ENCODE measurements around the gene UCN3. TPM values are rescaled to one million over a fixed set of nuclear protein-coding genes. Genes with fewer than 3 reads are reported as not detected.

UCN3 gene
- total and polyA plus RNA-seq, 3 donors from 2014 or later = not detected

DNA sequence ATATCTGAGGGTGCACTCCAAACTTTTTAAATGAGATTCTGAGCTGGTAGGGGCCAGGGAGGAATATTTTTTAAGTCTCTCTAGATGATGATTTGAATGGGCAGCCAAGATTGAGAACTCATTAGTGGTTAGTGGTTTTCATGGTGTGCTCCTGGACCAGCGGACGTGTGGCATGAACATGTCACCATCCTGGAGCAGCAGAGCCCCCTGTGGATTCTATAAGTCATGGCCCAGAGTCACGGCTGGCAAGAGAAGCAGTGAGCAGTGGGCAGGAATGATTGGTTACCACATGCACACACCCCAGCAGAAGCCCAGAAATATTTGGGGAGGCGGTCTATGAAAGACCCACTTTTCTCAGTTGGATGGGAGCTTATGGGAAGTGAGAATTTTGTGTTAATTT lies 21.2 kb upstream of the UCN3 start:
- Histone ChIP-seq H3K4me1 (no peaks in the 10 kb centered on the region), H3K36me3 (ENCODE audit: low read depth, missing control alignments) (no peaks in the 10 kb centered on the region), H3K9me3 (no peaks in the 10 kb centered on the region), H3K27ac (no peak overlapping the region), H3K4me3 (no peak overlapping the region), H3K27me3 (no peaks in the 10 kb centered on the region)
- DNase-seq = no peak
- 74 to 77% methylated on average over 4 of the region's 4 CpGs for WGBS, 2 donors
- intact Hi-C loops (cut with DNase I; ENCODE audit: low total_unique reads) = no loop called here
- TF ChIP-seq, protein P1, sequence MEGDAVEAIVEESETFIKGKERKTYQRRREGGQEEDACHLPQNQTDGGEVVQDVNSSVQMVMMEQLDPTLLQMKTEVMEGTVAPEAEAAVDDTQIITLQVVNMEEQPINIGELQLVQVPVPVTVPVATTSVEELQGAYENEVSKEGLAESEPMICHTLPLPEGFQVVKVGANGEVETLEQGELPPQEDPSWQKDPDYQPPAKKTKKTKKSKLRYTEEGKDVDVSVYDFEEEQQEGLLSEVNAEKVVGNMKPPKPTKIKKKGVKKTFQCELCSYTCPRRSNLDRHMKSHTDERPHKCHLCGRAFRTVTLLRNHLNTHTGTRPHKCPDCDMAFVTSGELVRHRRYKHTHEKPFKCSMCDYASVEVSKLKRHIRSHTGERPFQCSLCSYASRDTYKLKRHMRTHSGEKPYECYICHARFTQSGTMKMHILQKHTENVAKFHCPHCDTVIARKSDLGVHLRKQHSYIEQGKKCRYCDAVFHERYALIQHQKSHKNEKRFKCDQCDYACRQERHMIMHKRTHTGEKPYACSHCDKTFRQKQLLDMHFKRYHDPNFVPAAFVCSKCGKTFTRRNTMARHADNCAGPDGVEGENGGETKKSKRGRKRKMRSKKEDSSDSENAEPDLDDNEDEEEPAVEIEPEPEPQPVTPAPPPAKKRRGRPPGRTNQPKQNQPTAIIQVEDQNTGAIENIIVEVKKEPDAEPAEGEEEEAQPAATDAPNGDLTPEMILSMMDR (IDR thresholded peaks at IDR 0.05) = no peak
- no peak for TF ChIP-seq POLR2A (IDR thresholded peaks at IDR 0.05)

DNA sequence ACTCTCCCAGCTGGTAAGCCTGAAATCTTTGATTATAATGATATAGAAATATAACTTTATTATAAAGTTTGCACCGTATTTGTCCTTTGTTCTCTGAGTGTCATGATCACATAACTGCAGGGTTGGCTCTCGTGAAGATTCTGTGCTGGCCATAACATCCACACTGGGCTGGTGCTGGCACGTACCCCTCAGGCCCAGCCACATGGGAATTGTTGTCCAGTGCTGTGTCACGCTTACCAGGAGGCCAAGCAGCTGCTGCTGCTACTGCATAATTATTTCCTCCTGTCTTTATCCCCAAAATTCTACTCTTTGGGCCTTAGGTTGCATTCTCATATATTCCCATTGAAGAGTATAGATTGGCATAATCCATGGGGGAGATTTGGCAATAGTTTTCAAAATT lies 20.8 kb upstream of the UCN3 start:
- DNase-seq = no peak
- intact Hi-C loops (cut with DNase I; ENCODE audit: low total_unique reads) = no loop called here
- H3K36me3 ChIP-seq (ENCODE audit: low read depth, missing control alignments) = no peaks in the 10 kb centered on the region
- 89 to 95% methylated on average over 4 of the region's 4 CpGs for WGBS, 2 donors
- H3K9me3 ChIP-seq = no peaks in the 10 kb centered on the region
- H3K4me3 ChIP-seq = no peak overlapping the region
- H3K4me1 ChIP-seq = no peaks in the 10 kb centered on the region
- no peak overlapping the region for H3K27ac ChIP-seq
- TF ChIP-seq, protein P1 (IDR thresholded peaks at IDR 0.05) = no peak
- TF ChIP-seq POLR2A (IDR thresholded peaks at IDR 0.05) = no peak
- H3K27me3 ChIP-seq = no peaks in the 10 kb centered on the region

DNA sequence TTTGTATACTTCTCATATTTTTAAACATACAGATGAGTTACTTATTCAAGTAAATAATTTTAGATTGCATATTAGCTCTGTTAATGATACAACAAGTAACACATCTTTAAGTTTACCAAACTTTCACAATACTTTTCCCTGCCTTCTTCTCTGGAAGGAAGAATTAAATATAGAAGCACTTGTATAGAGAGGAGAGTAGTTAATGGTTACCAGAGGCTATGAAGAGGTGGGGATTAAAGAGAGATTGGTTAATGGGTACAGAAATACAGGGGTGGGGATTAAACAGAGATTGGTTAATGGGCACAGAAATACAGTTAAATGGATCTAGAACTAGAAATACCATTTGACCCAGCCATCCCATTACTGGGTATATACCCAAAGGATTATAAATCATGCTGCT lies 20.0 kb upstream of the UCN3 start:
- no peak overlapping the region for H3K27ac ChIP-seq
- H3K9me3 ChIP-seq = no peaks in the 10 kb centered on the region
- H3K4me1 ChIP-seq = no peaks in the 10 kb centered on the region
- intact Hi-C loops (cut with DNase I; ENCODE audit: low total_unique reads) = no loop called here
- no peaks in the 10 kb centered on the region for H3K27me3 ChIP-seq
- DNase-seq = no peak
- no peaks in the 10 kb centered on the region for H3K36me3 ChIP-seq (ENCODE audit: low read depth, missing control alignments)
- no peak overlapping the region for H3K4me3 ChIP-seq
- TF ChIP-seq POLR2A (IDR thresholded peaks at IDR 0.05) = no peak
- TF ChIP-seq, protein P1 (IDR thresholded peaks at IDR 0.05) = no peak

DNA sequence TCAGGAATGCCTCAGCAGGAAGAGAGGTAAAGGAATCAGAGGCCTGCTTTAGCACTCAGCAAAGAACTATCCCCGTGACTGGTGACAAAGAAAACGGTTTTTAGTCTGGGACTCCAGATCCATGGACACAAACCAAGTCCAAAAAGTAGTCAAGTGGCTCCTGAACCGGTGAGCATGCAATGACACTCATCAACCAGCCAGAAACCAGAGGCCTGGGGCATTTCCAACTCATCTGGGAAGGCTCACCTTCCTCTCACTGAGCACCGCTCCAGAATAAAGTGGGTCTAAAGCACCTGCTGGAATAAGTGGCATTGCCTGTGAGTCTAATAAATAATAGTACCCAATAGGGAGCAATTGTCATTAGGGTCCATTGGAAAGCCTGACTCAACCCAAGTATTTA lies 17.9 kb upstream of the UCN3 start:
- Histone ChIP-seq H3K27ac (no peak overlapping the region), H3K9me3 (no peaks in the 10 kb centered on the region), H3K27me3 (no peaks in the 10 kb centered on the region), H3K36me3 (ENCODE audit: low read depth, missing control alignments) (no peaks in the 10 kb centered on the region), H3K4me1 (no peaks in the 10 kb centered on the region), H3K4me3 (no peak overlapping the region)
- DNase-seq = no peak
- 94% methylated on average over 4 of the region's 4 CpGs for WGBS, 2 donors
- no peak for TF ChIP-seq POLR2A (IDR thresholded peaks at IDR 0.05)
- TF ChIP-seq, protein P1 (IDR thresholded peaks at IDR 0.05) = no peak
- intact Hi-C loops (cut with DNase I; ENCODE audit: low total_unique reads) = no loop called here

DNA sequence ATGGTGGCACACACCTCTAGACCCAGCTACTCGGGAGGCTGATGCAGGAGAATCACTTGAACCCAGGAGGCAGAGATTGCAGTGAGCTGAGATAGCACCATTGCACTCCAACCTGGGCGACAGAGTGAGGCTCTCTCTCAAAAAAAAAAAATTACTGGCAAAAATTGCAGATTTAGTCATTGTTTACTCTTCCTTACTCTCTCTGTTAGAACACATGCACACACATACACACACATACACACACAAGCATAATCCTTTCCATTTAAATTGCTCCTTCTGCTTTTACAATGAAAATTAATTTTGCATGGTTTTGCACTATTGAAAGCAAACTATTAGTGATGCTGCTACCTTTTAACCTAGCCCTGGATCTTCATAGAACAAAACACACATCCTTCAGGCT lies 15.4 kb upstream of the UCN3 start:
- Histone ChIP-seq H3K27ac (no peak overlapping the region), H3K9me3 (no peaks in the 10 kb centered on the region), H3K4me3 (no peak overlapping the region), H3K4me1 (no peaks in the 10 kb centered on the region), H3K27me3 (no peaks in the 10 kb centered on the region), H3K36me3 (ENCODE audit: low read depth, missing control alignments) (no peaks in the 10 kb centered on the region)
- TF ChIP-seq POLR2A (IDR thresholded peaks at IDR 0.05) = no peak
- WGBS, 2 donors = 79 to 84% methylated on average over 2 of the region's 2 CpGs
- no peak for DNase-seq
- intact Hi-C loops (cut with DNase I; ENCODE audit: low total_unique reads) = no loop called here

All from testis (tissue), 3 donors.